HEK293T (cell line): ENCODE measurements around the gene GMPR2.

Experiments used
- BHLHE40 ChIP-seq: fragments of 450-650 bp; IDR thresholded peaks from 2 replicates; pipeline ENCODE4 v1.6.1; 2016; ENCODE audit warnings: mild to moderate bottlenecking, moderate library complexity, borderline replicate concordance
- CTBP1 ChIP-seq: fragments of 450-650 bp; IDR thresholded peaks from 2 replicates; pipeline ENCODE4 v1.6.1; 2016; ENCODE audit warnings: borderline replicate concordance
- ELF4 ChIP-seq: fragments of 450-650 bp; IDR thresholded peaks from 2 replicates; pipeline ENCODE4 v1.6.1; 2017; ENCODE audit warnings: antibody characterized with exemption
- FOXA1 ChIP-seq: fragments of 450-650 bp; IDR thresholded peaks from 2 replicates; pipeline ENCODE4 v1.6.1; 2016; ENCODE audit warnings: mild to moderate bottlenecking
- FOXK2 ChIP-seq: fragments of 450-650 bp; IDR thresholded peaks from 2 replicates; pipeline ENCODE4 v1.6.1; 2016; ENCODE audit warnings: mild to moderate bottlenecking
- FOXM1 ChIP-seq: fragments of 450-650 bp; IDR thresholded peaks from 2 replicates; pipeline ENCODE4 v1.6.1; 2017; ENCODE audit warnings: mild to moderate bottlenecking, borderline replicate concordance
- HDGF ChIP-seq: fragments of 450-650 bp; IDR thresholded peaks from 2 replicates; pipeline ENCODE4 v1.6.1; 2017; ENCODE audit warnings: antibody characterized with exemption, borderline replicate concordance
- LEF1 ChIP-seq: fragments of 450-650 bp; IDR thresholded peaks from 2 replicates; pipeline ENCODE4 v1.6.1; 2017; ENCODE audit warnings: mild to moderate bottlenecking, borderline replicate concordance
- NFRKB ChIP-seq: fragments of 450-650 bp; IDR thresholded peaks from 2 replicates; pipeline ENCODE4 v1.6.1; 2016; ENCODE audit warnings: mild to moderate bottlenecking, moderate library complexity
- SP1 ChIP-seq: fragments of 450-650 bp; IDR thresholded peaks from 2 replicates; pipeline ENCODE4 v1.6.1; 2017
- SUZ12 ChIP-seq: fragments of 450-650 bp; IDR thresholded peaks from 2 replicates; pipeline ENCODE4 v1.6.1; 2016; ENCODE audit warnings: mild to moderate bottlenecking
- TARDBP ChIP-seq: fragments of 450-650 bp; IDR thresholded peaks from 2 replicates; pipeline ENCODE4 v1.6.1; 2016
- ZNF384 ChIP-seq: fragments of 450-650 bp; IDR thresholded peaks from 2 replicates; pipeline ENCODE4 v1.6.1; 2016
- TF ChIP-seq, protein P1 (sequence below): fragments of 450-650 bp; IDR thresholded peaks from 2 replicates; pipeline ENCODE4 v1.6.1; 2016

DNA sequence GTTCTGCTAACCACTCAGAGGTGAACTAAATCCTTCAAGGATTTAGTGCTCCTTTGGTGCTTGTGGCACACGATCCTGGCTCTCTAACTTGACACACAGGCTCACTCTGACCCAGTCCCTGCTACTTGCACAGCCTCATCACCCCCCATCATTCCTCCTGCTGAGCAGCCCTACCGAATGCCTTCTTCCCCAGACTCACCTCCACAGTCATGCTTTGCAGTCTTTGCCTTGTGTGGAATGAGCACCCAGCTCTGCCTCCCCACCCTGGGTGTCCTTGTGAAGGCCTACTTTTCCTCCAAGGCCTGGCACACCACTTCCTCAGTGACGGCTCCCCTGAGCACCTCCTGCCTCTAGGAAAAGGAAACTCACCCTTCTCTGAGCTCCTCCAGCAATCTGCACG is 17.6 kb downstream of the GMPR2 start:
- no peak for TF ChIP-seq TARDBP
- no peak for TF ChIP-seq SUZ12
- TF ChIP-seq HDGF, result no peak
- TF ChIP-seq SP1, result no peak
- TF ChIP-seq FOXA1, result no peak
- TF ChIP-seq CTBP1, result no peak
- TF ChIP-seq ZNF384, result no peak
- no peak for TF ChIP-seq ELF4
- TF ChIP-seq BHLHE40, result no peak
- no peak for TF ChIP-seq FOXK2
- no peak for TF ChIP-seq LEF1
- TF ChIP-seq NFRKB, result no peak
- TF ChIP-seq FOXM1, result no peak
- TF ChIP-seq, protein P1, sequence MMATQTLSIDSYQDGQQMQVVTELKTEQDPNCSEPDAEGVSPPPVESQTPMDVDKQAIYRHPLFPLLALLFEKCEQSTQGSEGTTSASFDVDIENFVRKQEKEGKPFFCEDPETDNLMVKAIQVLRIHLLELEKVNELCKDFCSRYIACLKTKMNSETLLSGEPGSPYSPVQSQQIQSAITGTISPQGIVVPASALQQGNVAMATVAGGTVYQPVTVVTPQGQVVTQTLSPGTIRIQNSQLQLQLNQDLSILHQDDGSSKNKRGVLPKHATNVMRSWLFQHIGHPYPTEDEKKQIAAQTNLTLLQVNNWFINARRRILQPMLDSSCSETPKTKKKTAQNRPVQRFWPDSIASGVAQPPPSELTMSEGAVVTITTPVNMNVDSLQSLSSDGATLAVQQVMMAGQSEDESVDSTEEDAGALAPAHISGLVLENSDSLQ, result no peak
